Fibroblast of lung (primary cell): ENCODE data around the gene COX10. TPM values are rescaled to one million over a fixed set of nuclear protein-coding genes. Genes with fewer than 3 reads are reported as not detected.
A peak's percentile ranks its signal among the peaks of the same experiment; 100 is the strongest.

ENCODE experiments used
- DNase-seq, 2 donors: peaks; one replicate each; pipeline versions ENCODE4 v3.0.0 to v3.0.0-alpha.2; 2010; ENCODE audit warnings: low read depth in 2 of 2
- H2AFZ ChIP-seq: 2 replicates; pipeline ENCODE4 v1.5.1; 2012; ENCODE audit warnings: low read length, control low read depth, inconsistent platforms
- H3K27ac ChIP-seq: 2 replicates; pipeline ENCODE4 v1.5.1; 2011; ENCODE audit warnings: low read length, control low read depth; ENCODE audit not compliant: insufficient read depth
- H3K27me3 ChIP-seq: 2 replicates; pipeline ENCODE4 v1.5.1; 2011; ENCODE audit warnings: mild to moderate bottlenecking, low read length; ENCODE audit not compliant: control insufficient read depth, insufficient read depth
- H3K36me3 ChIP-seq: 2 replicates; pipeline ENCODE4 v1.5.1; 2011; ENCODE audit warnings: low read length; ENCODE audit not compliant: control insufficient read depth, insufficient read depth
- H3K4me1 ChIP-seq: 2 replicates; pipeline ENCODE4 v1.5.1; 2011; ENCODE audit warnings: low read length; ENCODE audit not compliant: control insufficient read depth, insufficient read depth; ENCODE audit errors: extremely low read depth
- H3K4me2 ChIP-seq: 2 replicates; pipeline ENCODE4 v1.5.1; 2011; ENCODE audit warnings: low read length, control low read depth; ENCODE audit not compliant: insufficient read depth; ENCODE audit errors: extremely low read depth
- H3K4me3 ChIP-seq, 4 experiments: fragments of 200-600 bp in 1 of 4; sonication (generic) in 1 of 4; replicated peaks in 1 of 4; 2 replicates each; pipeline ENCODE4 v1.5.1; 2011 to 2016; ENCODE audit warnings: low read length in 4 of 4, low read depth in 3 of 4, mild to moderate bottlenecking in 3 of 4, control low read depth in 2 of 4, inconsistent platforms in 1 of 4, mixed read lengths in 1 of 4; ENCODE audit not compliant: insufficient read depth in 1 of 4; ENCODE audit errors: control extremely low read depth in 1 of 4
- H3K79me2 ChIP-seq: 2 replicates; pipeline ENCODE4 v1.5.1; 2012; ENCODE audit warnings: mild to moderate bottlenecking, low read length, inconsistent platforms; ENCODE audit not compliant: control insufficient read depth, insufficient read depth
- H3K9ac ChIP-seq: 2 replicates; pipeline ENCODE4 v1.5.1; 2011; ENCODE audit warnings: mild to moderate bottlenecking, low read length, control low read depth; ENCODE audit not compliant: insufficient read depth
- H3K9me3 ChIP-seq: 2 replicates; pipeline ENCODE4 v1.5.1; 2012; ENCODE audit warnings: low read depth, low read length; ENCODE audit not compliant: control insufficient read depth, insufficient read depth
- H4K20me1 ChIP-seq: 2 replicates; pipeline ENCODE4 v1.5.1; 2011; ENCODE audit warnings: low read length; ENCODE audit not compliant: control insufficient read depth, insufficient read depth; ENCODE audit errors: extremely low read depth
- EZH2 ChIP-seq: IDR thresholded peaks from 2 replicates; pipeline ENCODE4 v1.5.1; 2012; ENCODE audit warnings: low read length, control low read depth, mild to moderate bottlenecking; ENCODE audit errors: missing control alignments
- polyA plus RNA-seq, 2 donors: library from polyadenylated mRNA; depleted of rRNA in 1 of 2; stranded (reverse) in 1 of 2; unstranded in 1 of 2; fragments of >200 nt; gene quantifications; 2 replicates each; pipeline ENCODE4 v1.2.1, GENCODE V29; 2011 to 2012; ENCODE audit warnings: missing spikeins in 1 of 2
- total RNA-seq: library from RNA; depleted of rRNA; stranded (reverse); fragments of >200 nt; gene quantifications from 2 replicates; pipeline ENCODE4 v1.2.1, GENCODE V29; 2014
- TF ChIP-seq, protein P1 (sequence below), 2 donors: IDR thresholded peaks in 1 of 2; conservative IDR thresholded peaks in 1 of 2; 1 replicate in 1 of 2; 2 replicates in 1 of 2; pipeline ENCODE4 v1.5.1; 2011 to 2012; ENCODE audit warnings: low read length in 2 of 2, control low read depth in 1 of 2, inconsistent platforms in 1 of 2, low read depth in 1 of 2, mild to moderate bottlenecking in 1 of 2

Gene COX10
- total and polyA plus RNA-seq, 2 donors (not counting 1 experiment from before 2014, with no cell fraction given), result 10.6 to 12.5 TPM

DNA sequence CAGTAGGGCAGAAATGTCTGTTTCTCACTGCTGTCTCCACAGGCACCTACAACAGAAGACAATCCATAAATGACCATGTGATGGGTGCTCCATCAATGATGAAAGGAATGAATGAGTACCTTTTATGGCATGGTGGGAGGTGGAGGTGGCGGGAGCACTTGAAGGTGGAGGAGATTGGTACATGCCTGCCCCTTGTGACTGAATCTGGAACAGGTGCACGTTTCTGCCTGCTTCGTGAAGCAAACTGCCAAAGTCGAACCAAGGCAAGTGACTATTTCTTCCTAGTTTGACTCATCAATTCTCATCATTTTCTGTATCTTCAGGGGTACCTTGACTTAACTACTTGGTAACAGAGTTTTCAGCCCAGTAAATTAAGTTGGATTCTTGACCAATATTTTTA, 141.9 kb downstream of the COX10 start:
- Histone ChIP-seq H3K27me3 (no peaks in the 10 kb centered on the region), H2AFZ (no peak overlapping the region), H3K4me2 (no peak overlapping the region), H3K79me2 (no peaks in the 10 kb centered on the region), H3K9me3 (no peaks in the 10 kb centered on the region), H3K4me1 (no peaks in the 10 kb centered on the region), H3K27ac (no peak overlapping the region), H4K20me1 (no peaks in the 10 kb centered on the region), H3K9ac (no peak overlapping the region), H3K36me3 (no peaks in the 10 kb centered on the region), H3K4me3 (no peak overlapping the region)
- no peak for TF ChIP-seq EZH2
- TF ChIP-seq, protein P1, sequence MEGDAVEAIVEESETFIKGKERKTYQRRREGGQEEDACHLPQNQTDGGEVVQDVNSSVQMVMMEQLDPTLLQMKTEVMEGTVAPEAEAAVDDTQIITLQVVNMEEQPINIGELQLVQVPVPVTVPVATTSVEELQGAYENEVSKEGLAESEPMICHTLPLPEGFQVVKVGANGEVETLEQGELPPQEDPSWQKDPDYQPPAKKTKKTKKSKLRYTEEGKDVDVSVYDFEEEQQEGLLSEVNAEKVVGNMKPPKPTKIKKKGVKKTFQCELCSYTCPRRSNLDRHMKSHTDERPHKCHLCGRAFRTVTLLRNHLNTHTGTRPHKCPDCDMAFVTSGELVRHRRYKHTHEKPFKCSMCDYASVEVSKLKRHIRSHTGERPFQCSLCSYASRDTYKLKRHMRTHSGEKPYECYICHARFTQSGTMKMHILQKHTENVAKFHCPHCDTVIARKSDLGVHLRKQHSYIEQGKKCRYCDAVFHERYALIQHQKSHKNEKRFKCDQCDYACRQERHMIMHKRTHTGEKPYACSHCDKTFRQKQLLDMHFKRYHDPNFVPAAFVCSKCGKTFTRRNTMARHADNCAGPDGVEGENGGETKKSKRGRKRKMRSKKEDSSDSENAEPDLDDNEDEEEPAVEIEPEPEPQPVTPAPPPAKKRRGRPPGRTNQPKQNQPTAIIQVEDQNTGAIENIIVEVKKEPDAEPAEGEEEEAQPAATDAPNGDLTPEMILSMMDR (conservative IDR thresholded peaks at IDR 0.05 in 1 of 2, IDR thresholded peaks at IDR 0.05 in 1 of 2; ENCODE audit: low read depth in 1 of 2, low read length in 2 of 2), result no peak
- no peak for DNase-seq

GRCh38 chr17:14211801-14212200, 142.5 kb downstream of the COX10 start:
- H2AFZ ChIP-seq, result no peak overlapping the region
- H3K4me3 ChIP-seq, result no peak overlapping the region
- H3K79me2 ChIP-seq, result no peaks in the 10 kb centered on the region
- no peaks in the 10 kb centered on the region for H3K4me1 ChIP-seq
- DNase-seq, result no peak
- no peak overlapping the region for H3K27ac ChIP-seq
- H3K9me3 ChIP-seq, result no peaks in the 10 kb centered on the region
- no peak for TF ChIP-seq EZH2
- TF ChIP-seq, protein P1 (conservative IDR thresholded peaks at IDR 0.05 in 1 of 2, IDR thresholded peaks at IDR 0.05 in 1 of 2; ENCODE audit: low read depth in 1 of 2, low read length in 2 of 2), result peak; percentile 17 to 35
- H3K9ac ChIP-seq, result no peak overlapping the region
- no peaks in the 10 kb centered on the region for H4K20me1 ChIP-seq
- no peak overlapping the region for H3K4me2 ChIP-seq
- H3K36me3 ChIP-seq, result no peaks in the 10 kb centered on the region
- H3K27me3 ChIP-seq, result no peaks in the 10 kb centered on the region

DNA sequence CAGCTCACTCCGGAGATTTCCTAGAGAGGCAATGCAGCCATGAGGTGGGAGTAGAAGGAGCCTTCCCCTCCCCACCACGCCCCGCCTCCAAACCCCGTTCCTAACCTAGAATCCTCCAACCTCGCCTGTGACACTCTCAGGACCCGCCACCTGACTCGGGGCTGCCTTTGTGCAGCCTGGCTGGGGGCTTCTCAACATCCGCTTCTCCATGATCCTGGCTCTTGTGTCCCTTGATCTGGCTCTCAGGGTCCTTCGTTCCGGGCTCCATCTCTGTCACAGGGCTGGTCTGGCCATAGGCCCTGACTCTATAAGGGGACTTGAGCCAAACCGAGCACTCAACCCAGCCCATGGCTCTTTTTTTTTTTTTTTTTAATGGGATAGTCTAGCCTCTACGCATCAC, 143.1 kb downstream of the COX10 start:
- no peaks in the 10 kb centered on the region for H3K79me2 ChIP-seq
- H3K4me3 ChIP-seq, result no peak overlapping the region
- H3K27me3 ChIP-seq, result no peaks in the 10 kb centered on the region
- no peak overlapping the region for H2AFZ ChIP-seq
- TF ChIP-seq, protein P1 (conservative IDR thresholded peaks at IDR 0.05 in 1 of 2, IDR thresholded peaks at IDR 0.05 in 1 of 2; ENCODE audit: low read depth in 1 of 2, low read length in 2 of 2), result no peak
- TF ChIP-seq EZH2, result no peak
- H3K4me2 ChIP-seq, result no peak overlapping the region
- no peak overlapping the region for H3K27ac ChIP-seq
- no peak for DNase-seq
- H4K20me1 ChIP-seq, result no peaks in the 10 kb centered on the region
- H3K4me1 ChIP-seq, result no peaks in the 10 kb centered on the region
- H3K9me3 ChIP-seq, result no peaks in the 10 kb centered on the region
- no peaks in the 10 kb centered on the region for H3K36me3 ChIP-seq
- no peak overlapping the region for H3K9ac ChIP-seq
